ENCODE results near the gene TXN2. TPM values are rescaled to one million over a fixed set of nuclear protein-coding genes. Genes with fewer than 3 reads are reported as not detected.
A peak's percentile ranks its signal among the peaks of the same experiment; 100 is the strongest.

TXN2 gene
- total RNA-seq, 1 donor from 2014 or later = 61.0 TPM

GRCh38 chr22:36491155-36491554, 9.7 kb upstream of the TXN2 start:
- no peak overlapping the region for H3K4me2 ChIP-seq (ENCODE audit: low read length)
- no peaks in the 10 kb centered on the region for H3K27me3 ChIP-seq (ENCODE audit: insufficient read depth, low read length)
- no peaks in the 10 kb centered on the region for H3K4me1 ChIP-seq (ENCODE audit: insufficient read depth, low read length)
- Mint-ChIP-seq H3K4me3 (ENCODE audit: unreplicated experiment) (no peak overlapping the region), H3K36me3 (ENCODE audit: low read depth, unreplicated experiment) (peaks cover 9% of the 10 kb centered on the region), H3K4me1 (ENCODE audit: low read depth, unreplicated experiment) (peaks cover 1% of the 10 kb centered on the region), H3K27me3 (ENCODE audit: low read depth, unreplicated experiment) (peaks cover 6% of the 10 kb centered on the region), H3K9me3 (ENCODE audit: unreplicated experiment) (peaks cover 5% of the 10 kb centered on the region), H3K27ac (ENCODE audit: unreplicated experiment) (no peak overlapping the region)
- no peak for TF ChIP-seq EZH2 (IDR thresholded peaks at IDR 0.05; ENCODE audit: insufficient read depth, low read length)
- no peak for TF ChIP-seq CTCF (IDR thresholded peaks at IDR 0.05; ENCODE audit: insufficient read depth, low read depth, low read length)
- no peaks in the 10 kb centered on the region for H3K79me2 ChIP-seq (ENCODE audit: insufficient read depth, low read length)
- H3K36me3 ChIP-seq (ENCODE audit: insufficient read depth, low read length) = no peaks in the 10 kb centered on the region
- no peak overlapping the region for H3K9ac ChIP-seq (ENCODE audit: low read length)
- no peak overlapping the region for H3K27ac ChIP-seq (ENCODE audit: low read depth, low read length)
- peaks cover 8% of the 10 kb centered on the region for H3K9me3 ChIP-seq (ENCODE audit: insufficient read depth, low read depth, low read length)
- no peak overlapping the region for H2AFZ ChIP-seq (ENCODE audit: low read depth, low read length)
- FAIRE-seq = no peak
- no peak overlapping the region for H3K4me3 ChIP-seq (ENCODE audit: insufficient read depth, low read depth, low read length)
- DNase-seq (ENCODE audit: low read depth) = no peak
- no peaks in the 10 kb centered on the region for H4K20me1 ChIP-seq (ENCODE audit: insufficient read depth, low read length)

- Mint-ChIP-seq H3K4me1 (ENCODE audit: low read depth, unreplicated experiment) (peaks cover 1% of the 10 kb centered on the region), H3K36me3 (ENCODE audit: low read depth, unreplicated experiment) (peaks cover 8% of the 10 kb centered on the region), H3K27me3 (ENCODE audit: low read depth, unreplicated experiment) (no peaks in the 10 kb centered on the region), H3K9me3 (ENCODE audit: unreplicated experiment) (peaks cover 5% of the 10 kb centered on the region), H3K4me3 (ENCODE audit: unreplicated experiment) (peak overlapping the region; percentile 67), H3K27ac (ENCODE audit: unreplicated experiment) (no peak overlapping the region)
- TF ChIP-seq CTCF (IDR thresholded peaks at IDR 0.05; ENCODE audit: insufficient read depth, low read depth, low read length) (peak; percentile 76), EZH2 (IDR thresholded peaks at IDR 0.05; ENCODE audit: insufficient read depth, low read length) (no peak)
- Histone ChIP-seq H3K36me3 (ENCODE audit: insufficient read depth, low read length) (no peaks in the 10 kb centered on the region), H3K27me3 (ENCODE audit: insufficient read depth, low read length) (no peaks in the 10 kb centered on the region), H3K9ac (ENCODE audit: low read length) (no peak overlapping the region), H3K4me3 (ENCODE audit: insufficient read depth, low read depth, low read length) (no peak overlapping the region), H3K27ac (ENCODE audit: low read depth, low read length) (no peak overlapping the region), H3K4me2 (ENCODE audit: low read length) (no peak overlapping the region), H3K4me1 (ENCODE audit: insufficient read depth, low read length) (no peaks in the 10 kb centered on the region), H3K9me3 (ENCODE audit: insufficient read depth, low read depth, low read length) (peaks cover 8% of the 10 kb centered on the region), H3K79me2 (ENCODE audit: insufficient read depth, low read length) (no peaks in the 10 kb centered on the region), H4K20me1 (ENCODE audit: insufficient read depth, low read length) (no peaks in the 10 kb centered on the region), H2AFZ (ENCODE audit: low read depth, low read length) (no peak overlapping the region)
- FAIRE-seq = no peak
- DNase-seq (ENCODE audit: low read depth) = no peak
These were observed 5.4 kb upstream of the TXN2 start for GRCh38 chr22:36486619-36487384.

GRCh38 chr22:36480941-36481392, 473 bp downstream of the TXN2 start:
- Mint-ChIP-seq H3K9me3 (ENCODE audit: unreplicated experiment) (no peaks in the 10 kb centered on the region), H3K4me3 (ENCODE audit: unreplicated experiment) (peak overlapping the region; percentile 96), H3K4me1 (ENCODE audit: low read depth, unreplicated experiment) (peaks cover 18% of the 10 kb centered on the region), H3K36me3 (ENCODE audit: low read depth, unreplicated experiment) (peaks cover 13% of the 10 kb centered on the region), H3K27me3 (ENCODE audit: low read depth, unreplicated experiment) (no peaks in the 10 kb centered on the region), H3K27ac (ENCODE audit: unreplicated experiment) (peak overlapping the region; percentile 95)
- no peaks in the 10 kb centered on the region for H3K9me3 ChIP-seq (ENCODE audit: insufficient read depth, low read depth, low read length)
- DNase-seq (ENCODE audit: low read depth) = no peak
- peak; percentile 32 for FAIRE-seq
- H4K20me1 ChIP-seq (ENCODE audit: insufficient read depth, low read length) = no peaks in the 10 kb centered on the region
- peaks cover 30% of the 10 kb centered on the region for H3K79me2 ChIP-seq (ENCODE audit: insufficient read depth, low read length)
- TF ChIP-seq CTCF (IDR thresholded peaks at IDR 0.05; ENCODE audit: insufficient read depth, low read depth, low read length) (no peak), EZH2 (IDR thresholded peaks at IDR 0.05; ENCODE audit: insufficient read depth, low read length) (no peak)
- H3K27ac ChIP-seq (ENCODE audit: low read depth, low read length) = peak overlapping the region; percentile 82
- H3K4me3 ChIP-seq (ENCODE audit: insufficient read depth, low read depth, low read length) = peak overlapping the region; percentile 77
- peaks cover 6% of the 10 kb centered on the region for H3K36me3 ChIP-seq (ENCODE audit: insufficient read depth, low read length)
- peak overlapping the region; percentile 85 for H3K9ac ChIP-seq (ENCODE audit: low read length)
- H3K4me2 ChIP-seq (ENCODE audit: low read length) = peak overlapping the region; percentile 87
- no peaks in the 10 kb centered on the region for H3K27me3 ChIP-seq (ENCODE audit: insufficient read depth, low read length)
- H2AFZ ChIP-seq (ENCODE audit: low read depth, low read length) = peak overlapping the region; percentile 71
- H3K4me1 ChIP-seq (ENCODE audit: insufficient read depth, low read length) = peaks cover 9% of the 10 kb centered on the region
